ENCODE data around the gene GSTM2.
A peak's percentile ranks its signal among the peaks of the same experiment; 100 is the strongest.

Gene GSTM2

DNA sequence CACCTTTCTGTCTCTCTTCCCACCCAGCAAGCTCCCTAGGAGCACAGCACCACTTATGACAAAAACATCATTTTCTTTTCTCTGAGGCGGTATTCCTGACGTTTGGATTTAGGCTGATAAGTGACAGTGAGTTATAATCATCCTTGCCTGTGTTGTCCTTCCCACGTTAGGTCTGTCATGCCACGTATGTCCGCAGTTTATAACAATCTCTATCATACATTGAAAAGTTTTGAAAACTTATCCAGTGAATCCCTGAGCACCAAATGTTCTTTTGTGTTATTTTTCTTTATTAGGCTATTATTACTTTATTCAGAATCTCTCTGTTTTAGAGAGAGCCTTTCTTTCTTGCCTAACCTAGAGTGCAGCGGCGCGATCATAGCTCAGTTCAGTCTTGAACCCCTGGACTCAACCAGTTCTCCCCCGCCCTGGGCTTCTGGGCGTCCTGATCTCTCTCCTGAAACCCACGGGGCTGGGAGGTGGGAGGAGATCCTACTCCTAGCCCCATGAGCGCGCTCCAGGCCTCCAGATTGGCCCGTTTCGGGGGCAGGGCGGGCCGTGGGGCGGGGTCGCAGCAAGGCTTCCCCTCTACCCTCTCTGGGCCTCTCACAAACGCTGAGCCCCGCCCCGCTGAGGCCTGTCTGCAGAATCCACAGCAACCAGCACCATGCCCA, at the start of gene GSTM2:
TSS of gene GSTM2 (plus strand) at position 606 of the 671 bp plus-strand sequence. CDS start at position 665, 59 bp downstream.
- peak; percentile 31 for DNase-seq (ENCODE audit: low spot score)

DNA sequence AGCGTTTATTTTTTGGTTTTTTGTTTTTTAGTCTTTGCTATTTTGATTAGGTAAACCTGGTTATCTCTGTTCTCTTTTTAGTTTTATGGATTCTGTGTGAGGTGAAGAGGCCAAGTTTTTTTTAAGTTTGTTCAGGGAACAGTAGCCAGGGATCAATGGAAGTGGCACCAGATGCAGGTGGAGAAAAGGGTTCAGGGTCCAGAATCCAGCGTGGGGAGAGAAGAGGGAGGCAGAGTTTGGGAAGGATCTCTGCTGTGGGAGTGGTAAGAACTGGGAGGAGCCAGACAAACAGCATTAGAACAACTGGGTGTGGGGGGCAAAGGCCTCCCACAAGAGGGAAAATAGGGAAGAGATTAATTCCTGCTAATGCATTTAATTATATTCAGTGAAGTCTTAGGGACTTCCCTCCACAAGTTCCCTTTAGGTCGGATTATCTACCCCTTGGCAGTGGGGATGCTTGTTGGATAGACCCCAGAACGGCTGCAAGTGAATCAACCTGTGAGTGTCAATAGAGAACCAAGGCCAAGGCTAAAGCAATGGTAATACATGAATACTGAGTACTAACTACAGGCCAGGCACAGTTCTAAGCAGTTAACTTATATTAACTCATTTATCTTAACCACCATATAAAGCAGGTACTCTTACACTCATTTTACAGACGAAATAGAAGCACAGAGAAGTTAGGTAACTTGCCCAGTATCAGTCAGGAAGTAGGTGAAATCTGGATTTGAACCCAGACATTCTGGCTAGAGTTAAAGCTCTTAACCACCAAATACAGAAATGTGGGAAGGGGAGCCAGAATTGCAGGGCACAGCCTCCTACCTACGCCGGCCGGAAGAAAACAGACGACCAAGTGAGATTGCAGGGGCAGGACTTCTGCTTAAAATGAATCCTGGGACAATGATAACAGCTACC, 48.9 kb upstream of the GSTM2 start:
- no peak for DNase-seq (ENCODE audit: low spot score)

GRCh38 chr1:109619576-109620400, 48.1 kb upstream of the GSTM2 start, which contains the start of the genes AMPD2 and GNAT2:
Gene AMPD2 (plus strand): TSS chr1:109619837. CDS start chr1:109621176, 1,339 bp downstream.
Gene GNAT2 (minus strand): TSS chr1:109619616. CDS start chr1:109612870, 6,746 bp downstream.
- DNase-seq (ENCODE audit: low spot score): peak; percentile 68

- DNase-seq (ENCODE audit: low spot score): peak; percentile 31
These were observed 47.5 kb upstream of the GSTM2 start for GRCh38 chr1:109620401-109620791.

- DNase-seq (ENCODE audit: low spot score): peak; percentile 86
These were observed 47.0 kb upstream of the GSTM2 start for GRCh38 chr1:109620841-109621286.

- DNase-seq (ENCODE audit: low spot score): no peak
These were observed 46.3 kb upstream of the GSTM2 start for GRCh38 chr1:109621379-109622136.

DNA sequence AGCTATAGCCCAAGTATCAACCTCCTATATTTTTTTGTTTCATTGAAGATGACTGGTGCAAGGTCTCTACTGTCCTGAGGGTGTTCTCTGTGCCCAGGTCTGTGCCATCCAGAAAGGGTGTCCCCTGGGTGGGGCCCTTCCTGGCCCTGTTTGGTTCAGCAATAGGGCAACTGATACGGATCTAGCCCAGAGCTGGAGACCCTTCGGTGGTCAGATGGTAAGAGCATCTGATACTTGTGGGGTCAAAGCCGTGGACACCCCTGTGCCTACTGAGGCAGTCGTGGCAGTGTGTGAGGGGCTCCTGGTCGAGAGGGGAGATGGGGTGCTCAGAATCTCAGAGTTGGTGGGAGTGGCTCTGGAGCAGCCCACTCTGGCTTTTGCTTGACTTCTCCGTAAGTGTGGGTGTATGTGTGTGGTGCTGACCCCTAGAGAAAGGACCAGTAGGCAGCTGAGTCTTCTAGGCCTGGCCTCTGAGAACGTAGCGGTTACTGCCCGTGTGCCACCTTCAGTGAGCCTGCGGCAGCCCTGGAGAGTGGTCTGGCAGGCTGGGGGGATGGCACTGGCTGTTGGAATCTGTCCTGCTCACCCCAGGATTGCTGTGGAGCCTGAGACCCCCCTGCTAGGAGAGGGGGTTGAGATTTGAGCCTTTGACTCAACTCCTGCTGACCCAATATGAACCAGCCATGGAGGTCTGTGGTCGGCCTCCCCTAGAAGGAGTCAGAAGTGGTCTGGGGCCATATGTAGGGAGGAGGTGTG, 45.5 kb upstream of the GSTM2 start:
- no peak for DNase-seq (ENCODE audit: low spot score)

GRCh38 chr1:109622895-109623294, 45.0 kb upstream of the GSTM2 start:
- DNase-seq (ENCODE audit: low spot score): no peak

- DNase-seq (ENCODE audit: low spot score): no peak
These were observed 44.2 kb upstream of the GSTM2 start for GRCh38 chr1:109623601-109624161.

DNA sequence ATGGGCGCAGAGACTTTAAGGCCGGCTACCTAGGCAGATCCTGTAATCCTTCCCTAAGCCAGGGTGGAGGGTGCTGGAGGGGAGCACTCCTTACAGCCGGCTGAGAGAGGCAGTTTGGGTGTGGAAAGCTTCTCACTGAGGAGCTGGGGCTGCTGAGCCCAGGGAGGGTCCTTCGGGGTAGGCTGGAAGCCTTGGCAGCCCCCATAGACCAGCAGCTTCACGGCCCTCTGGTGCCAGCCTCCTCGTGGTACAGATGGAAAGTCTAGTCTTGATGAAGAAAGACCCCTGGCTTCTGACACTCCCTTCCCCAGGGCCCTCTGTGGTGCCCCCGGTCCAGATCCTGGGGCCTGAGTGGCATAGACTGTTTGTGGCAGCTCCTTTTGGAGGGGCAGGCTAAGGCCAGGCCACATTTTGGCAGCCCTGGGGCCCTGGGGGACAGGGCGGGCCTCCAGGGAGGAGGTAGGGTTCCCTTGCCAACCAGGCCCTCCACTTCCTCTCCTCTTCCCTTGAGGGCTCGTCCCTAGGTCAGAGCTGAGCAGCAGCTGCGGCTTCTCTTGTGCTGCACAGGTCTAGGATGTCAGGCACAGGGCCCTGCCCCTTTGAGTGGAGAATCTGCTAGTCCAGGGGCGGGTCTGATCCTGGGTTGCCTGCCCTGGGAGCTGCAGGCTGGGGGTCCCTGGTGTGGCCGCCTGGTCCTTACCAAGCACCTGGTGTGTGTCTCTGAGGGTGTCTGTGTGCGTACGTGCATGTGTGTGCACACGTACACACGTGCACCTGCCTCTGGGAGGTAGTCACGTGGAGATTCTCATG, 43.5 kb upstream of the GSTM2 start:
- no peak for DNase-seq (ENCODE audit: low spot score)

- no peak for DNase-seq (ENCODE audit: low spot score)
These were observed 42.7 kb upstream of the GSTM2 start for GRCh38 chr1:109625176-109625575.

GRCh38 chr1:109625601-109626560, 42.0 kb upstream of the GSTM2 start:
- DNase-seq (ENCODE audit: low spot score): no peak

- no peak for DNase-seq (ENCODE audit: low spot score)
These were observed 41.0 kb upstream of the GSTM2 start for GRCh38 chr1:109626682-109627408.

DNA sequence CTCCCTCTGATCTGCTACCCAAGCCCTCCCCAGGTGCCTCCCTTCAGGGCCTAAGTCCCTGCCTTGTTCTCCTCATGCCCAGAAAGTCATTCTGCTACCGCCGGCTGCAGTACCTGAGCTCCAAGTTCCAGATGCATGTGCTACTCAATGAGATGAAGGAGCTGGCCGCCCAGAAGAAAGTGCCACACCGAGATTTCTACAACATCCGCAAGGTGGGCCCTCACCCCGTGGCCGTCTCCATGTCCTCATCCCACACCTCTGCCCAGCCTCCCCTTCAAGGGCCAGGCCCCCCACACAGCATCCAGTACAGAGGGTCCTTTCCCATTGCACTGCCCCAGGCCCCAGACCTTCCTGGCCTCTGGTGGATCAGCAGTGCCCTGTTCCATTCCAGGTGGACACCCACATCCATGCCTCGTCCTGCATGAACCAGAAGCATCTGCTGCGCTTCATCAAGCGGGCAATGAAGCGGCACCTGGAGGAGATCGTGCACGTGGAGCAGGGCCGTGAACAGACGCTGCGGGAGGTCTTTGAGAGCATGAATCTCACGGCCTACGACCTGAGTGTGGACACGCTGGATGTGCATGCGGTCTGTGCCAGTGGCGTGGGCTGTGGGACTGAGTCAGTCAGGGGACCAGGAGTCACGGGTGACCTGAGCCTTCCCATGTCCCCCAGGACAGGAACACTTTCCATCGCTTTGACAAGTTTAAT, 40.0 kb upstream of the GSTM2 start:
- DNase-seq (ENCODE audit: low spot score): no peak

- DNase-seq (ENCODE audit: low spot score): no peak
These were observed 39.1 kb upstream of the GSTM2 start for GRCh38 chr1:109628540-109629321.

Data from COLO829 (cell line).